Heart left ventricle (tissue), 16 donors: ENCODE results near the gene PDE10A. TPM values are rescaled to one million over a fixed set of nuclear protein-coding genes. Genes with fewer than 3 reads are reported as not detected.
"Not testable (repeated sequence)": the region's sequence is repeated elsewhere in the genome, so short reads cannot be mapped to it uniquely, and the experiment has no call there.

Experiments
- ATAC-seq, 4 donors: fragments of 200-7000 bp; cut with Tn5 transposase; one replicate each; pipeline ENCODE4 v1.9.1; 2020 to 2022; ENCODE audit warnings: moderate library complexity in 4 of 4, mild to moderate bottlenecking in 3 of 4, moderate number of reproducible peaks in 1 of 4
- DNase-seq, 5 donors: peaks; one replicate each; pipeline ENCODE4 v3.0.0-alpha.2; 2020
- H3K27ac ChIP-seq, 12 donors: fragments of 200-600 bp; sonication (generic) in 4 of 12; one replicate each; pipeline versions ENCODE4 v1.5.0 to v1.8.0; 2016 to 2022; ENCODE audit warnings: mild to moderate bottlenecking in 2 of 12
- H3K27me3 ChIP-seq, 9 donors: fragments of 200-600 bp; sonication (generic) in 2 of 9; one replicate each; pipeline versions ENCODE4 v1.5.1 to v1.8.0; 2016 to 2022; ENCODE audit warnings: mild to moderate bottlenecking in 3 of 9
- H3K36me3 ChIP-seq, 9 donors: fragments of 200-600 bp; sonication (generic) in 2 of 9; one replicate each; pipeline versions ENCODE4 v1.5.0 to v1.8.0; 2018 to 2022; ENCODE audit warnings: mild to moderate bottlenecking in 2 of 9
- H3K4me1 ChIP-seq, 12 donors: fragments of 200-600 bp; sonication (generic) in 4 of 12; one replicate each; pipeline versions ENCODE4 v1.5.0 to v1.8.0; 2016 to 2022; ENCODE audit warnings: mild to moderate bottlenecking in 3 of 12
- H3K4me3 ChIP-seq, 12 donors: fragments of 200-600 bp; sonication (generic) in 4 of 12; one replicate each; pipeline versions ENCODE4 v1.5.0 to v1.8.0; 2017 to 2022; ENCODE audit warnings: mild to moderate bottlenecking in 9 of 12, moderate library complexity in 4 of 12
- H3K9me3 ChIP-seq, 12 donors: fragments of 200-600 bp; sonication (generic) in 4 of 12; one replicate each; pipeline versions ENCODE4 v1.5.0 to v1.8.0; 2016 to 2022; ENCODE audit warnings: mild to moderate bottlenecking in 1 of 12
- CTCF ChIP-seq, 12 donors: fragments of 200-600 bp; sonication (generic) in 4 of 12; IDR thresholded peaks; one replicate each; pipeline versions ENCODE4 v1.5.0 to v1.8.0; 2018 to 2022; ENCODE audit warnings: antibody characterized with exemption in 12 of 12, mild to moderate bottlenecking in 5 of 12
- POLR2A ChIP-seq, 2 donors: fragments of 450-650 bp; IDR thresholded peaks; one replicate each; pipeline ENCODE4 v1.6.1; 2017; ENCODE audit warnings: antibody characterized with exemption in 2 of 2, mild to moderate bottlenecking in 2 of 2, moderate library complexity in 2 of 2
- WGBS, 4 donors: extraction: QIAGEN DNeasy Blood & Tissue Kit in 2 of 4; methylation state at CpG; one replicate each; pipeline versions ENCODE4 v1.1.5 to v1.1.7; 2013 to 2018; 5-methylcytosine and 5-hydroxymethylcytosine counted together
- intact Hi-C, 10 donors: fragments of 100-400 bp; cut with DNase I; formaldehyde crosslinking; loops; one replicate each; pipeline versions ENCODE4 v1.11.1 to v1.14.2; 2022
- polyA plus RNA-seq, 2 donors: library from polyadenylated mRNA; stranded (reverse); fragments of 200-250 nt; gene quantifications; one replicate each; pipeline ENCODE4 v1.2.3, GENCODE V29; 2013
- total RNA-seq, 9 donors: library from RNA; depleted of rRNA in 2 of 9; stranded (reverse); fragments of >200 nt in 2 of 9; fragmentation: NEBNext Ultra II Directional in 3 of 9; extraction: Animal tissue kit (Norgen Biotek cat#: 25700) in 3 of 9; gene quantifications; one replicate each; pipeline versions ENCODE4 v1.1.0 to v1.2.4, GENCODE V29; 2016 to 2023
- donor health status: ischemic (EF 13 %, LVEDD 7.1; RV severe dilation, severe dysfunction).
- donor health status: healthy with polysubstance abuse.
- donor health status: DM: no; HTN: yes; CAD: no.
- donor health status: DM: no; HTN: no; CAD: no.
- donor health status: ischemic (EF 25% LVEDD 6.9; RV normal size, moderate dysfunction).
- donor health status: ischemic (EF 25% LVEDD 5.7; RV mildly dilated, moderate dysfunction).
- donor health status: healthy.
- donor health status: DM: yes; HTN: yes; CAD: no.
- donor health status: ischemic (EF 35%, LVEDD 5.7; RV mildly dilated, moderate dysfunction).
- donor health status: nonischemic (EF 11% LVEDD 7.7; RV severe dilation, severe dysfunction).
- donor health status: DM: yes; HTN: yes; CAD: no.
- donor health status: PGD.
- donor health status: ischemic (EF 29% LVEDD 5.4; RV normal size, mild dysfunction).
- donor health status: nonischemic (EF 23%, LVEDD 6.1; RV moderate dilation, normal function).

The PDE10A gene
- total and polyA plus RNA-seq, 11 donors: 4.2 to 22.4 (median 12.8) TPM

- Histone ChIP-seq H3K27ac (no peak overlapping the region), H3K4me3 (no peak overlapping the region), H3K4me1 (peaks cover 0 to 5% (median 0%) of the 10 kb centered on the region in 12 donors), H3K9me3 (no peaks in the 10 kb centered on the region), H3K27me3 (no peaks in the 10 kb centered on the region), H3K36me3 (no peaks in the 10 kb centered on the region)
- DNase-seq (no peak), ATAC-seq (no peak)
- 95 to 100% (median 95%) methylated on average over 1 of the region's 1 CpG for WGBS, 4 donors
- TF ChIP-seq CTCF (IDR thresholded peaks at IDR 0.05) (no peak), POLR2A (IDR thresholded peaks at IDR 0.05) (no peak)
- intact Hi-C loops: no loop called here
Observed at GRCh38 chr6:165478581-165478980, 184.5 kb downstream of the PDE10A start.

- no peak for ATAC-seq
- intact Hi-C loops: no loop called here
Observed at GRCh38 chr6:165469483-165469882, 193.6 kb downstream of the PDE10A start.

GRCh38 chr6:165468340-165469235, 194.5 kb downstream of the PDE10A start:
- H3K27ac ChIP-seq: no peak overlapping the region
- H3K4me3 ChIP-seq: no peak overlapping the region
- intact Hi-C loops: no loop called here
- H3K27me3 ChIP-seq: no peaks in the 10 kb centered on the region
- H3K9me3 ChIP-seq: peaks cover 0 to 17% (median 8%) of the 10 kb centered on the region in 12 donors
- peaks cover 0 to 10% (median 0%) of the 10 kb centered on the region in 9 donors for H3K36me3 ChIP-seq
- WGBS, 4 donors: 94 to 96% (median 94%) methylated on average over 9 of the region's 9 CpGs
- H3K4me1 ChIP-seq: no peaks in the 10 kb centered on the region
- ATAC-seq (no peak), DNase-seq (no peak)
- TF ChIP-seq POLR2A (IDR thresholded peaks at IDR 0.05): no peak
- no peak for TF ChIP-seq CTCF (IDR thresholded peaks at IDR 0.05)

More at GRCh38 chr6:165469483-165469882, 193.6 kb downstream of the PDE10A start:
- no peaks in the 10 kb centered on the region for H3K27me3 ChIP-seq
- H3K4me1 ChIP-seq: no peaks in the 10 kb centered on the region
- TF ChIP-seq POLR2A (IDR thresholded peaks at IDR 0.05) (no peak), CTCF (IDR thresholded peaks at IDR 0.05) (no peak)
- DNase-seq: no peak
- peaks cover 0 to 10% (median 0%) of the 10 kb centered on the region in 9 donors for H3K36me3 ChIP-seq
- H3K27ac ChIP-seq: no peak overlapping the region
- H3K4me3 ChIP-seq: no peak overlapping the region
- WGBS, 4 donors: 94 to 96% (median 95%) methylated on average over 4 of the region's 4 CpGs
- H3K9me3 ChIP-seq: peaks cover 0 to 8% (median under 1%) of the 10 kb centered on the region in 12 donors

GRCh38 chr6:165463499-165463898, 199.5 kb downstream of the PDE10A start:
- H3K27me3 ChIP-seq, H3K27ac ChIP-seq, intact Hi-C loops, ATAC-seq, H3K4me3 ChIP-seq, DNase-seq, H3K4me1 ChIP-seq, H3K36me3 ChIP-seq: not testable (repeated sequence)
- 93 to 98% (median 97%) methylated on average over 6 of the region's 6 CpGs for WGBS, 4 donors
- H3K9me3 ChIP-seq: peaks cover 0 to 27% (median 15%) of the 10 kb centered on the region in 12 donors

- intact Hi-C loops: loop anchor here in 1 of 10 donors (10.0 kb wide), 1 partner anchor 195 kb away; no protein-coding TSS in a partner anchor
- H3K27me3 ChIP-seq, ATAC-seq, H3K36me3 ChIP-seq, DNase-seq: not testable (repeated sequence)
- WGBS, 4 donors: 29 to 53% (median 47%) methylated on average over 12 of the region's 12 CpGs
- H3K4me1 ChIP-seq: peaks cover 0 to 25% (median 11%) of the 10 kb centered on the region in 12 donors
- peaks cover 0 to 25% (median 15%) of the 10 kb centered on the region in 12 donors for H3K9me3 ChIP-seq
- peak overlapping the region in 2 of 12 donors; percentile 12 to 15 for H3K27ac ChIP-seq
- H3K4me3 ChIP-seq: peak overlapping the region in 5 of 12 donors; percentile 14 to 32 (median 25)
Observed at GRCh38 chr6:165459605-165460301, 203.3 kb downstream of the PDE10A start.
